ENCODE data around the gene B3GNT3. TPM values are rescaled to one million over a fixed set of nuclear protein-coding genes. Genes with fewer than 3 reads are reported as not detected.

The B3GNT3 gene
- not detected in 2 replicates for total RNA-seq

GRCh38 chr19:17794731-17795494, at the start of gene B3GNT3:
Gene B3GNT3 (plus strand): TSS chr19:17795138. CDS start chr19:17807808, 12,670 bp downstream.
- Mint-ChIP-seq H3K27ac (no peak within 1 kb of the TSS), H3K9me3 (no peaks in the 10 kb centered on the region), H3K4me3 (peak within 1 kb of the TSS; percentile 38), H3K4me1 (peaks cover 40% of the 10 kb centered on the region), H3K27me3 (peaks cover 15% of the 10 kb centered on the region), H3K36me3 (ENCODE audit: low read depth) (peaks cover 1% of the 10 kb centered on the region)
- ChIA-PET CTCF (interaction anchor here (1.3 to 1.6 kb wide), 2 partner anchors 60 to 65 kb away, joined by 3 to 6 read pairs; partner anchors contain the start of gene RPL18A), POLR2A (interaction anchor here (0.7 to 1.2 kb wide), 3 partner anchors 53 to 304 kb away, joined by 3 to 4 read pairs (median 3); partner anchors contain the start of gene JAK3)
- DNase-seq (no peak), ATAC-seq (ENCODE audit: low read depth) (peak; percentile 21)
- no peak for TF ChIP-seq CTCF (IDR thresholded peaks at IDR 0.05)
- intact Hi-C loops (cut with micrococcal nuclease), result loop anchor here (1.0 kb wide), 1 partner anchor 60 kb away; no protein-coding TSS in a partner anchor

GRCh38 chr19:17747205-17748098, 47.5 kb upstream of the B3GNT3 start:
- no peaks in the 10 kb centered on the region for H3K9me3 Mint-ChIP-seq
- intact Hi-C loops (cut with micrococcal nuclease), result loop anchor here (1.0 kb wide), 4 partner anchors 8 to 29 kb away; partner anchors contain the start of gene MAP1S
- DNase-seq (peak; percentile 97), ATAC-seq (ENCODE audit: low read depth) (peak; percentile 83)
- H3K4me3 Mint-ChIP-seq, result peak overlapping the region; percentile 79
- peaks cover 59% of the 10 kb centered on the region for H3K4me1 Mint-ChIP-seq
- peak overlapping the region; percentile 70 for H3K27ac Mint-ChIP-seq
- peaks cover 3% of the 10 kb centered on the region for H3K36me3 Mint-ChIP-seq (ENCODE audit: low read depth)
- ChIA-PET POLR2A (interaction anchor here (0.6 to 2.4 kb wide), 7 partner anchors 8 to 235 kb away, joined by 3 to 17 read pairs (median 3); partner anchors contain the start of genes JAK3, MAP1S and RPL18A), CTCF (interaction anchor here (1.4 to 1.6 kb wide), 3 partner anchors 21 to 43 kb away, joined by 3 to 5 read pairs (median 3); no protein-coding TSS in a partner anchor)
- TF ChIP-seq CTCF (IDR thresholded peaks at IDR 0.05), result no peak
- H3K27me3 Mint-ChIP-seq, result no peaks in the 10 kb centered on the region

GRCh38 chr19:17748884-17749638, 45.9 kb upstream of the B3GNT3 start:
- CTCF ChIA-PET, result interaction anchor here (0.5 to 1.6 kb wide), 2 partner anchors 18 to 27 kb away, joined by 3 read pairs; no protein-coding TSS in a partner anchor
- TF ChIP-seq CTCF (IDR thresholded peaks at IDR 0.05), result no peak
- DNase-seq, result no peak
- no peaks in the 10 kb centered on the region for H3K27me3 Mint-ChIP-seq
- peak overlapping the region; percentile 79 for H3K4me3 Mint-ChIP-seq
- H3K4me1 Mint-ChIP-seq, result peaks cover 68% of the 10 kb centered on the region
- peak overlapping the region; percentile 46 for H3K27ac Mint-ChIP-seq
- H3K36me3 Mint-ChIP-seq (ENCODE audit: low read depth), result peaks cover 6% of the 10 kb centered on the region
- H3K9me3 Mint-ChIP-seq, result no peaks in the 10 kb centered on the region
- POLR2A ChIA-PET, result interaction anchor here (0.7 to 7.1 kb wide), 5 partner anchors 7 to 220 kb away, joined by 3 to 108 read pairs (median 3); partner anchors contain the start of gene RPL18A
- intact Hi-C loops (cut with micrococcal nuclease), result no loop called here
- no peak for ATAC-seq (ENCODE audit: low read depth)

- TF ChIP-seq CTCF (IDR thresholded peaks at IDR 0.05), result no peak
- peaks cover 12% of the 10 kb centered on the region for H3K36me3 Mint-ChIP-seq (ENCODE audit: low read depth)
- no peaks in the 10 kb centered on the region for H3K9me3 Mint-ChIP-seq
- ChIA-PET POLR2A (interaction anchor here (0.6 to 7.1 kb wide), 7 partner anchors 8 to 344 kb away, joined by 3 to 109 read pairs (median 29); partner anchors contain the start of genes BST2, JAK3 and MAP1S), CTCF (interaction anchor here (1.8 kb wide), 1 partner anchor 17 kb away, joined by 7 read pairs; no protein-coding TSS in a partner anchor)
- H3K27me3 Mint-ChIP-seq, result no peaks in the 10 kb centered on the region
- H3K27ac Mint-ChIP-seq, result peak overlapping the region; percentile 65
- ATAC-seq (ENCODE audit: low read depth) (no peak), DNase-seq (no peak)
- H3K4me3 Mint-ChIP-seq, result peak overlapping the region; percentile 79
- peaks cover 73% of the 10 kb centered on the region for H3K4me1 Mint-ChIP-seq
- intact Hi-C loops (cut with micrococcal nuclease), result loop anchor here (10.0 kb wide), 3 partner anchors 255 to 415 kb away; partner anchors contain the start of genes ANO8, ARRDC2, GTPBP3 and MAST3
Measured at GRCh38 chr19:17749912-17750317, 45.0 kb upstream of the B3GNT3 start.
